Mononuclear cell (primary cell): ENCODE data around the gene HLA-DQA1. TPM values are rescaled to one million over a fixed set of nuclear protein-coding genes. Genes with fewer than 3 reads are reported as not detected.
"Not testable (repeated sequence)": the region's sequence is repeated elsewhere in the genome, so short reads cannot be mapped to it uniquely, and the experiment has no call there.

Source experiments
- H3K27me3 ChIP-seq: 2 replicates; pipeline ENCODE4 v1.6.0; 2011; ENCODE audit warnings: low read length, control low read depth; ENCODE audit not compliant: insufficient read depth
- H3K4me1 ChIP-seq: 2 replicates; pipeline ENCODE4 v1.5.1; 2011; ENCODE audit warnings: mild to moderate bottlenecking, low read length, control low read depth; ENCODE audit not compliant: insufficient read depth
- H3K4me3 ChIP-seq: 2 replicates; pipeline ENCODE4 v1.5.1; 2011; ENCODE audit warnings: mild to moderate bottlenecking, low read length, moderate library complexity
- H3K9me3 ChIP-seq: 2 replicates; pipeline ENCODE4 v1.5.1; 2011; ENCODE audit warnings: low read depth, mild to moderate bottlenecking, control low read depth, low read length
- total RNA-seq: library from RNA; depleted of rRNA; stranded (reverse); fragments of >200 nt; gene quantifications from one replicate; pipeline ENCODE4 v1.2.3, GENCODE V29; 2012

The HLA-DQA1 gene
- total RNA-seq, 1 donor = 12.5 TPM

DNA sequence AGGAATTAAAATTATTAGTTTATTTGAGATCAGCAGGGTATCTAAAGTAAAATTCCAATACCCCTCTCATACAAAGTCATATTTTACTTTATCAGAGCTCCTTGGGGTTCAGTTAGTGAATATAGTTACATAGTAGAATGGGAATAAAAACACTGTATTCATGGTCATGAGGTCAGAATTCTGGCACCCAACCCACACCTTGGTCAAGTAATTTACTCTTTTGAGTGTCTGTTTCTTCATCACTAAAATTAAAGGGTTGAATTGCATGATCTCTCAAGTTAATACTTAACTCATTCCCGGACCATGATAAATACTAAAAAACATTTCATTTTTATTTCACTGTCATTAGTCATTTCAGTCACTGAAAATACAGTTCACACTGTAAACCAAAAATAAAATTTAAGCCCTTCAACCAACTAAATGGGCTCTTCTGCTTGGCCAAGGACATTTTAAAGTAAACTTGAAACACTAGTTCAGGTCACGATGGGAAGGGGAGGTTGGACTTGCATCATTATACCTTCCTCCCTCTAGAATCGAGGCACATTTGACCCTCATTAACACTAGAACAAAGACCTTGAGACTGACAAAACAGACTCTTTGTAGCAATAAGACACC is 26.4 kb upstream of the HLA-DQA1 start:
- Histone ChIP-seq H3K4me1 (peaks cover 11% of the 10 kb centered on the region), H3K9me3 (no peaks in the 10 kb centered on the region), H3K27me3 (no peaks in the 10 kb centered on the region), H3K4me3 (no peak overlapping the region)

DNA sequence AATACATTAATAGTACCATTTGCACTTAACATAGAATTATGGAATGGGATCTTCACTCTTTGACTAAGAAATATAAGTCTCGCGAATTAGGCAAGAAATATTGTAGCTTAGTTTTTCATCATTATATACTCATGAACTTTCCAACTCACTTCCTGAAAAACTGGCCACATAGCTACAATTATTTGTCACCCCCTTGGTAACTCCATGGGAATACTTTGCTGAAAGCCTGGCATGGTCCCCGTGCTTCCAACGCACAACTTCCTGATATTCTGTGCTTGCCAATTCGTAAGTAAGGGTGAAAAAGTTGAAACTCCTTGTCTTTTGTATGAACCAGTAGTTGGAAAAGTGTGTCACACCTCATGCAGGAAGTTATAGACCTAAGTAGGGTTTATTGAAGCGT is 23.7 kb upstream of the HLA-DQA1 start:
- no peaks in the 10 kb centered on the region for H3K27me3 ChIP-seq
- no peak overlapping the region for H3K4me3 ChIP-seq
- H3K9me3 ChIP-seq = no peaks in the 10 kb centered on the region
- H3K4me1 ChIP-seq = peaks cover 13% of the 10 kb centered on the region

DNA sequence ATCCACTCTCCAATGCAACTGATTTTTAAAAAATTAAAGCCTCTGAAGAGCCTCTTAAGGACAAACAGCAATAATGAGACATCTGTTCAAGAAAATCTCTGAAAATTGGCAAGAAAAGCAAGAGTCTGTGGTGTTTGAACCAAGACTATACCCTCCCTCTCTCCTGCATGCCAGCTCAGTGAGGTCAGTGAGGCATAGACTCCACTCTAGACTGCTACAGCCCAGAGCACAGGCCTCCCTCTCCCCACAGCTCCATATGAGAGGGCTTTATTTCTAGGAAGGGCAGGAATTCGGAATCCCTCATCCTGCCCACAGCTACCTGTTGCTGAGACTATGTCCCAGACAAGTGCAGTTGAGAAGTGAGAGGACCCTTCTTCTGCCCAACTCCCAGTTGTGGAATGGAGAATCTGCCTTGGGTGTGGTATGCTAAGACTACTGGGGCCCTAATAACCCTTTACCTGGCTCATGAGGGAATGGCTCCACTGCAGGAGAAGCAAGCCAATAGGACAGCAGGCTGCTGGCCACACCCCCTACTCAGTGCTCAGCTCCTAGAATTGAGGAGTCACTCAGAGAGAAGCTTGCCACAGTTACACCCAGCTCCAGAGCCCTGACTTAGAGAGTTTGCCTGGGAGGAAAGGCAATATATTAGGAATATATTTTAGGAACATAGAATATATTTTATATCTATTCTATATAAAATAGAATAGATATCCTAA is 22.7 kb upstream of the HLA-DQA1 start:
- no peaks in the 10 kb centered on the region for H3K9me3 ChIP-seq

DNA sequence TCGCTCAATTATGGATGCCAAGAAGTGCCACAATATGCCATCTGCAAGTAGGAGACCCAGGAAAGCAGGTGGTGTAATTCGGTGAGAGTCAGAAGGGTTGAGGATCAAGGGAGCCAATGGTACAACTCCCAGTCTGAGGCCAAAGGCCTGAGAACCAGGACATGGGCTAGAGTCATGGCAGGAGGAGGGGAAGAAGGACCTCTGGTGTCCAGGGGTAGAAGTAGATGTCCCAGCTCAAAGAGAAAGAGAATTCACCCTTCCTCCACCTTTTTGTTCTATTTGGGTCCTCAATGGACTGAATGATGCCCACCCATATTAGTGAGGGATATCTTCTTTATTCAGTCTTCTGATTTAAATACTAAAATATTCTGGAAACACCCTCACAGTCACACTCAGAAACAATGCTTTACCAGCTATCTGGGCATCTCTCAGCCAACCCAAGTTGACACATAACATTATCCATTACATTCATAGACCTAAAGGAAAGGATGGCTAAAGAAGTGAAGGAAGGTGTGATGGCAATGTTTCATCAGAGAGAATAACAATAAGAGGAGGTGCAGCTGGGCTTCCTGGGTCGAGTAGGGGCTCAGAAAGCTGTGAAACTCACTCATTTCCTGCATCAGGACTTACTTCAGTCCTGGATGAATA is 21.2 kb upstream of the HLA-DQA1 start:
- Histone ChIP-seq H3K27me3 (no peaks in the 10 kb centered on the region), H3K9me3 (no peaks in the 10 kb centered on the region), H3K4me3 (no peak overlapping the region), H3K4me1 (peaks cover 8% of the 10 kb centered on the region)

More for the DNA sequence above, 22.7 kb upstream of the HLA-DQA1 start:
- H3K4me3 ChIP-seq = no peak overlapping the region
- H3K27me3 ChIP-seq = no peaks in the 10 kb centered on the region
- peaks cover 9% of the 10 kb centered on the region for H3K4me1 ChIP-seq

DNA sequence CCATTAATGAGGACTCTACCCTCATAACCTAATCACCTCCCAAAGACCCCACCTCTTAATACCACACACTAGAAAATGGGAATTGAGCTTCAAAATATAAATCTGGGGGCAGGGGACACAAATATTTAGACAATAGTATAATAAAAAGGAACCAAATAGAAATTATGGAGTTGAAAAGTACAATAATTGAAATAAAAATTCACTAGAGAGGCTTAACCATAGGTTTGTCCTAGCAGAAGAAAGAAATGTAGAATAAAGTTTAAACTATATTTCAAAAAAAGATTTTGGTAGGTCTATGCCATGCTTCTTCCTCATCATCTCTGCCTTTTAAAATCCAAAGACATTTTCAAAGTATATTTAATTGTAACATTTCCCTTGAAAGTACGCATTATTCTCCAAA is 19.5 kb upstream of the HLA-DQA1 start:
- Histone ChIP-seq H3K4me1 (peaks cover 25% of the 10 kb centered on the region), H3K9me3 (no peaks in the 10 kb centered on the region), H3K4me3 (no peak overlapping the region), H3K27me3 (no peaks in the 10 kb centered on the region)

DNA sequence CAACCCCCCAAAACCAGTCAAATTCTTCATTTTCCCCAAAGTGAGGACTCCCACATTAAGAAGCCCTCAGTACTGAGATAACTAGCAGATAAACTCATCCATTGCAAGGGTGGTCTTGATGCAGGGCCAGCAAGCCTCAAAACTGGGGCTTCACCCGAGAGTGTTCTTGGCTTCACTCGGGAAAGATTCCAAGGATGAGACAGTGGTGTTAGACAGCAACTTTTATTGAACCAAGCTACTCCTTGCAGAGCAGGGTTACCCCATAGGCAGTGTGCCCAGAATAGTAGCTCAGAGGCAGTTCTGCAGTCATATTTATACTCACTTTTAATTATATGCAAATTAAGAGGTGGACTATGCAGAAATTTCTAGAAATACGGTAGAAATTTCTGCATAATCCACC is 15.8 kb upstream of the HLA-DQA1 start:
- Histone ChIP-seq H3K4me1 (peaks cover 36% of the 10 kb centered on the region), H3K9me3 (no peaks in the 10 kb centered on the region), H3K4me3 (no peak overlapping the region), H3K27me3 (no peaks in the 10 kb centered on the region)

DNA sequence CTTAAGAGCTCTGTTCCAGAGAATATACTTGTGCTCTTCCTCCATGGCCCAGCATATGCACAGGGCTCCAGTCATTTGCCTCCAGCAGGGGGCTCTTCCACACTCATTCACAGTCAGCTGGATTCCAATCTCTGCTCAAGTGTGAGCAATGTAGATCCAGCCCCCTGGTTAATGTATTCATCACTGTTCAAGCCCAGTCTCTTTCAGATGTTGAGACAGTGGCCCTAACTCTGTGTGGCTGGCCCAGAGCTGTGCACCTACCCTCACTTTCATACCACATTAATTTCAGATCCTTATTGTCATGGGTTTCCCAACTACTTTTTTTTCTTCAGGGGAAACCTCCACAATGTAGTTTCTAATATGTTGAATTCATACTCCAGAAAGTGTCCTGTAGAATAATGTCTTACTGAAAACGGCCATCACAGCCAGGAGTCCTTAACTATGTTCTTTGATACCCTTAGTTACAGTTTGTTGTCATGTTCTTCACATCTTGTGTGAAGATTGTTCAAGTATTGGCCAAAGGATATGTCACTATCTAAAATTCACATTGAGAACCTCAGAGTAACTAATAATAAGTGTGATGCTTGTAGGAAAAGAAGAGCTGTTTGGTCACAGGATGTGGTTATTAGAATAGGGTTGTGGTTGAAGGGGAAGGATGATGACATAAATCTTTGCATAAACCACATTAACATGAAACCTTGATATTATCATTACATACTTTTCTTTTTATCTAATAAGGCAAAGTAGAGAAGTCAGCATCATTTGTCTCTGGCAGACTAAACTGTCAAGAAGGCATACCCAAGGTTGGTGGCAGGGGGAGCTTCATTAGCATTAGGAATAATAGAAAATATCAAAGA is 14.4 kb upstream of the HLA-DQA1 start:
- Histone ChIP-seq H3K4me3 (no peak overlapping the region), H3K9me3 (no peaks in the 10 kb centered on the region), H3K4me1 (peaks cover 39% of the 10 kb centered on the region), H3K27me3 (no peaks in the 10 kb centered on the region)

DNA sequence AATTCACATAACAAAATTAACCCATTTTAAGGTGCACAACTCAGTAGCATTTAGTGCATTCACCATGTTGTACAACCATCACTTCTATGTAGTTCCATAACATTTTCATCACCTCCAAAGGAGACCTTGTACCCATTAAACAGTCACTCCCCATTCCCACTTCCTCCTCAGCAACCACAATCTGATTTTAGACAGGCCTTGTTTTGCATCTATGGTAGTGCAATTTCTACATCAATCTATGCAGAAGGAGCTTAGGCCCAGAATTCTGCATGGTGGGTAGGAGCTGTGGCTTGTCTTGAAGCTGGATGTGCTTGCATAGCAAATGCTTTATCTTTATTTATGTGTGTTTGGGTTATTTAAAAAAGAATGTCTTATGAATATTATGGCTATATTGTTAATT is 13.5 kb upstream of the HLA-DQA1 start:
- H3K4me3 ChIP-seq = no peak overlapping the region
- H3K27me3 ChIP-seq = no peaks in the 10 kb centered on the region
- no peaks in the 10 kb centered on the region for H3K9me3 ChIP-seq
- H3K4me1 ChIP-seq = peaks cover 40% of the 10 kb centered on the region

DNA sequence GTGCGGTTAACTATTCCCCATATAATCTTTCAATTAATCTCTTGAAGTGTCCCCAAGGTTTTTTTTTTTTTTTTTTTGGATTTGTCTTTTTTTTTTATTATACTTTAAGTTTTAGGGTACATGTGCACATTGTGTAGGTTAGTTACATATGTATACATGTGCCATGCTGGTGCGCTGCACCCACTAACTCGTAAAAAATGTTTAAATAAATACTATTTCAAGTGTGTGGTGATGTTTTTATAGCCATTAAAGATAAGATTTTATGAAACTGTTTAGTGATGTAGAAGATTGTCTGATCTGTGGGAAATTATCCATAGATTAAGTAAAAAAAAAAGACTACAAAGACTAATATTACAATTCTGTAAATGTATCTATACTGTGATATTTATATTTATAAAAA is 12.6 kb upstream of the HLA-DQA1 start:
- Histone ChIP-seq H3K27me3 (no peaks in the 10 kb centered on the region), H3K4me3 (no peak overlapping the region), H3K9me3 (no peaks in the 10 kb centered on the region), H3K4me1 (peaks cover 40% of the 10 kb centered on the region)

DNA sequence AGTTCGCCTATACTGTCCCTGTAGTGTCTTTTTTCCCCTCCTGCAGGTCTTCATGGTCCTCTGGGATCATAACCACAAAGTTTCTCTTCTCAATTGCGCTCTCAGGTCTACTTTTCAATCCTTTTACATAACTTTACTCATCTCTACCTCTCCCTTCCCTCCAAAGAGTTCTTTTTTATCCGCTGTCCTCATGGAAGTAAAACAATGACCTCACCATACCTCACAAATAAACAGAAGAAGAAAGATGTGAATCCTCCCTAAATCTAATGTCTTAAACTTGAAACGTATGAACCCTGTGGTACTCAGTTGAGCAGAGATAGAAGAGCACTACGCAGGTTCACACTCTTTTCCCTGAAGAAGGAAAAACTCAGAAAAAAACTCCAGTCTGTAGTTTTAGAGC is 12.1 kb upstream of the HLA-DQA1 start:
- no peaks in the 10 kb centered on the region for H3K9me3 ChIP-seq
- no peaks in the 10 kb centered on the region for H3K27me3 ChIP-seq
- H3K4me1 ChIP-seq = peaks cover 40% of the 10 kb centered on the region
- no peak overlapping the region for H3K4me3 ChIP-seq

DNA sequence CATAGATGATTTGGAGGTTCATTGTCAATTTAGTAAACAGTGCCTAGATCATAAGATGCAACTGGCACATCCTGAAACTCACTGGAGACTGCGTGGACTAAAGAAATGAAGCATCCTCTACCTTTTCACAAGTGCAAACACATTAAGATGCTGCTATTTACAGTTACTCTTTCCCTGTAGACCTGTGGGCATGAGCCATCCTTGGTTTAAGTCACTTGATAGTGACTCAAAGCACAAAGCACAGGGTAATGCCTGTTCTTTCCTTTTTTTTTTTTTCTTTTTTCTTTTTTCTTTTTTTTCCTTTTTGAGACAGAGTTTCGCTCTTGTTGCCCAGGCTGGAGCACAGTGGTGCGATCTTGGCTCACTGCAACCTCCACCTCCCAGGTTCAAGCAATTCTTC is 10.0 kb upstream of the HLA-DQA1 start:
- H3K27me3 ChIP-seq = no peaks in the 10 kb centered on the region
- peaks cover 28% of the 10 kb centered on the region for H3K4me1 ChIP-seq
- no peak overlapping the region for H3K4me3 ChIP-seq
- no peaks in the 10 kb centered on the region for H3K9me3 ChIP-seq

DNA sequence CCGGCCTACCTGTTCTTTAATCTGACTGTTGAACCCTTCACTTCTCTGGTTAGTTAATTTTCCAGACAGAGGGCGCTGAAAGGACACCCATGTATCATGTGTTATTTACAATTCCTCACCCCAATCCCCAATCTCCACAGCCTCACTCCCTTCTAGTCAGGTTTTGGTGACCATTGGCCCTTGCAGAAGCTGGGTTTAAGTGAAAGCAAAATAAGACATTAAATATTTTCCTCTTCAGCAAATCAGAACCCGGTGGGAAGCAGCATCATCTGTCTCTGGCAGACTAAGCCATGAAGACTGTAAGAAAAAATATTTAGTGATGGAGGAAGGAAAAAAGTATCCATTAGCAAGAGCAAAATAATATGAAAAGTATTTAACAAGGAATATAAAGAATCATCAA is 9.4 kb upstream of the HLA-DQA1 start:
- no peaks in the 10 kb centered on the region for H3K9me3 ChIP-seq
- H3K4me3 ChIP-seq = no peak overlapping the region
- peaks cover 22% of the 10 kb centered on the region for H3K4me1 ChIP-seq
- no peaks in the 10 kb centered on the region for H3K27me3 ChIP-seq

DNA sequence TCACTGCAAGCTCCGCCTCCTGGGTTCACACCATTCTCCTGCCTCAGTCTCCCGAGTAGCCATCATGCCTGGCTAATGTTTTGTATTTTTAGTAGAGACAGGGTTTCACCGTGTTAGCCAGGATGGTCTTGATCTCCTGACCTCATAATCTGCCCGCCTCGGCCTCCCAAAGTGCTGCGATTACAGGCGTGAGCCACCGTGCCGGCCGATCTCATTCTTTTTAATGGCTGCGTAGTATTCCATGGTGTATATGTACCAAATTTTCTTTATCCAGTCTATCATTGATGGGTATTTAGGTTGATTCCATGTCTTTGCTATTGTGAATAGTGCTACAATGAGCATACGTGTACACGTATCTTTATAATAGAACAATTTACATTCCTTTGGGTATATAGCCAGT is 7.4 kb upstream of the HLA-DQA1 start:
- not testable (repeated sequence) for H3K9me3 ChIP-seq, H3K4me3 ChIP-seq, H3K27me3 ChIP-seq
- H3K4me1 ChIP-seq = peaks cover 19% of the 10 kb centered on the region

DNA sequence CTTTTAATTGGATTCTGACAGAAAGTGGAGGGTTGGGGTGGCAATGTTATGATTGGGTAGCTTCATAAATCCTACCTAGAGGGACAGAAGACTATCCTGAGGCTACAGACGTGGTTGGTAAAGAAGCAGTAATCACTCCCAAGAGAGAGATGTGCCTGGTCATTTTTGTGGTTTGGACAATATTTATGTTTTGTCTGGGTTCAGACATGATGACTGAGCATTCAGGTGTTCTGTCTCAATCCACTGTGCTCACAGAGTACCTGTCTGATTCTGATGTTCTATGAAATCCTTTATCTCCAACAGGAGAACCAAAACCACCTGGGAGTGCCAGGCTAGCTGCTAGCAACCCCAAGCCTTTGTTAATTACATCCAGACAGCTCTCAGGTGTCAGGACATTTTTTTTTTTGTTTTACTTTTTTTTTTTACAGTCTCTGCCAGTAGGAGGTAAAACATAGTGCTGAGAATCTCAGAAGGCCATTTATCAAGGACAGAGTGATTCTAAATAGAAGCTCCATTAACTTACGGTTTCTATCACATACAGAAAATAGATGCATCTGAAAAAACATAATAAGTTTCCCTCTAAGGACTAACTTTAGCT is 1.6 kb upstream of the HLA-DQA1 start:
- H3K9me3 ChIP-seq = no peaks in the 10 kb centered on the region
- peaks cover 33% of the 10 kb centered on the region for H3K4me1 ChIP-seq
- no peak overlapping the region for H3K4me3 ChIP-seq
- H3K27me3 ChIP-seq = no peaks in the 10 kb centered on the region

DNA sequence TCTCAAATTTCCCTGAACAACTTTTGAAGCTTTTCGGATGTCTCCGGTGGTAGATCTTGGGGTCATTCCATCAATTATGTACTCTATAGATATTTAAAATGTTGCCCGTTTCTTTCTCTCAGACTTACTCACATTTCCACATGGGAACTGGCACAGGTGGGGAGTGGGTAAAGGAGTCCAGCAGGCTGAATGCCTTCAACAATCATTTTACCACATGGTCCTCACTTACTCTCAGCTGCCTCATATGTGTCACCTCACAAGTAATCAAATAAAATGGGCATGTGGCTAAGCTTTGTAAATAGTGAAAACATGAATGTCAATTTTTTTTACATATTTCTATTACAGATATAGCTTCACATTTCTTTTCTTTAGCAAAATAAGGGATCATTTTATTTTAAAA is 677 bp downstream of the HLA-DQA1 start:
- Histone ChIP-seq H3K9me3 (no peaks in the 10 kb centered on the region), H3K4me1 (peaks cover 53% of the 10 kb centered on the region), H3K4me3 (peak overlapping the region; percentile 47), H3K27me3 (no peaks in the 10 kb centered on the region)
